ENCODE measurements around the gene DFFA. TPM values are rescaled to one million over a fixed set of nuclear protein-coding genes. Genes with fewer than 3 reads are reported as not detected.
A peak's percentile ranks its signal among the peaks of the same experiment; 100 is the strongest.

Gene DFFA
- polyA plus RNA-seq, 3 donors, result 11.0 to 17.8 (median 17.3) TPM

- H3K4me3 ChIP-seq (replicated peaks in 1 of 3; ENCODE audit: low read depth in 2 of 3, low read length in 3 of 3), result no peak overlapping the region
- H4K20me1 ChIP-seq (ENCODE audit: insufficient read depth, low read length), result no peaks in the 10 kb centered on the region
- Mint-ChIP-seq H3K27me3 (ENCODE audit: low read depth in 3 of 3) (peaks cover 6 to 25% (median 13%) of the 10 kb centered on the region in 3 donors), H3K4me1 (peaks cover 5% of the 10 kb centered on the region), H3K36me3 (peaks cover 0 to 2% of the 10 kb centered on the region in 2 donors), H3K9me3 (peaks cover 0 to 9% (median 6%) of the 10 kb centered on the region in 7 donors), H3K4me3 (no peak overlapping the region), H3K27ac (peak overlapping the region in 1 of 7 donors; percentile 31)
- H3K27me3 ChIP-seq (ENCODE audit: control insufficient read depth in 2 of 2, insufficient read depth in 2 of 2, low read length in 2 of 2), result peaks cover 0 to 2% of the 10 kb centered on the region in 2 donors
- H2AFZ ChIP-seq (ENCODE audit: insufficient read depth, low read depth, low read length, poor library complexity, severe bottlenecking), result no peak overlapping the region
- no peak for TF ChIP-seq CTCF (IDR thresholded peaks at IDR 0.05)
- H3K4me2 ChIP-seq (replicated peaks; ENCODE audit: extremely low read depth, low read length, poor library complexity, severe bottlenecking), result no peak overlapping the region
- H3K9ac ChIP-seq (ENCODE audit: insufficient read depth, low read length, poor library complexity, severe bottlenecking), result no peak overlapping the region
- 90% methylated on average over 15 of the region's 21 CpGs for WGBS (ENCODE audit: insufficient coverage)
- no peaks in the 10 kb centered on the region for H3K79me2 ChIP-seq (ENCODE audit: insufficient read depth, low read length)
- no peak for DNase-seq
- no peaks in the 10 kb centered on the region for H3K4me1 ChIP-seq (ENCODE audit: control insufficient read depth in 1 of 2, insufficient read depth in 2 of 2, low read length in 2 of 2)
- H3K9me3 ChIP-seq (replicated peaks in 1 of 2; ENCODE audit: control insufficient read depth in 1 of 2, insufficient read depth in 1 of 2, low read length in 2 of 2), result peaks cover 0 to 6% of the 10 kb centered on the region in 2 donors
- H3K27ac ChIP-seq (ENCODE audit: low read depth in 1 of 2, low read length in 2 of 2), result no peak overlapping the region
- intact Hi-C loops (cut with micrococcal nuclease), result no loop called here
- no peaks in the 10 kb centered on the region for H3K36me3 ChIP-seq (replicated peaks in 1 of 2; ENCODE audit: control insufficient read depth in 1 of 2, insufficient read depth in 2 of 2, low read length in 2 of 2)
These were observed 22.0 kb downstream of the DFFA start for GRCh38 chr1:10450156-10450814.

- H3K27me3 Mint-ChIP-seq (ENCODE audit: low read depth in 3 of 3), result peaks cover 6 to 25% (median 13%) of the 10 kb centered on the region in 3 donors
- H3K36me3 Mint-ChIP-seq, result peaks cover 0 to 2% of the 10 kb centered on the region in 2 donors
- no peak for DNase-seq
- Histone ChIP-seq H3K27me3 (ENCODE audit: control insufficient read depth in 2 of 2, insufficient read depth in 2 of 2, low read length in 2 of 2) (peaks cover 0 to 2% of the 10 kb centered on the region in 2 donors), H3K36me3 (replicated peaks in 1 of 2; ENCODE audit: control insufficient read depth in 1 of 2, insufficient read depth in 2 of 2, low read length in 2 of 2) (no peaks in the 10 kb centered on the region), H3K27ac (ENCODE audit: low read depth in 1 of 2, low read length in 2 of 2) (no peak within 1 kb of the TSS), H3K9ac (ENCODE audit: insufficient read depth, low read length, poor library complexity, severe bottlenecking) (no peak within 1 kb of the TSS), H3K4me1 (ENCODE audit: control insufficient read depth in 1 of 2, insufficient read depth in 2 of 2, low read length in 2 of 2) (no peaks in the 10 kb centered on the region), H4K20me1 (ENCODE audit: insufficient read depth, low read length) (no peaks in the 10 kb centered on the region), H3K4me2 (replicated peaks; ENCODE audit: extremely low read depth, low read length, poor library complexity, severe bottlenecking) (no peak within 1 kb of the TSS), H3K4me3 (replicated peaks in 1 of 3; ENCODE audit: low read depth in 2 of 3, low read length in 3 of 3) (no peak within 1 kb of the TSS), H2AFZ (ENCODE audit: insufficient read depth, low read depth, low read length, poor library complexity, severe bottlenecking) (no peak within 1 kb of the TSS), H3K9me3 (replicated peaks in 1 of 2; ENCODE audit: control insufficient read depth in 1 of 2, insufficient read depth in 1 of 2, low read length in 2 of 2) (peaks cover 0 to 5% of the 10 kb centered on the region in 2 donors), H3K79me2 (ENCODE audit: insufficient read depth, low read length) (no peaks in the 10 kb centered on the region)
- TF ChIP-seq CTCF (IDR thresholded peaks at IDR 0.05), result no peak
- H3K27ac Mint-ChIP-seq, result peak within 1 kb of the TSS in 1 of 7 donors; percentile 31
- WGBS (ENCODE audit: insufficient coverage), result no CpG with 5 or more reads among the region's 10 CpGs
- peaks cover 0 to 6% (median 4%) of the 10 kb centered on the region in 7 donors for H3K9me3 Mint-ChIP-seq
- H3K4me3 Mint-ChIP-seq, result no peak within 1 kb of the TSS
- intact Hi-C loops (cut with micrococcal nuclease), result no loop called here
- H3K4me1 Mint-ChIP-seq, result peaks cover 5% of the 10 kb centered on the region
These were observed 22.6 kb downstream of the DFFA start, which contains the start of gene CORT for GRCh38 chr1:10449751-10450150. Gene CORT (plus strand): TSS chr1:10450031. CDS start chr1:10450224, 193 bp downstream.

Measured in CD14-positive monocyte (primary cell).